Gastrocnemius medialis (tissue), 4 donors: ENCODE data around the gene SYT9.

Experiments
- POLR2A ChIP-seq, 2 donors: fragments of 450-650 bp; IDR thresholded peaks; one replicate each; pipeline ENCODE4 v1.6.1; 2017; ENCODE audit warnings: antibody characterized with exemption in 2 of 2, mild to moderate bottlenecking in 2 of 2, moderate library complexity in 2 of 2
- TF ChIP-seq, protein P1 (sequence below), 5 experiments: fragments of 450-650 bp in 3 of 5; fragments of 200-600 bp in 2 of 5; sonication (generic) in 2 of 5; IDR thresholded peaks in 4 of 5; conservative IDR thresholded peaks in 1 of 5; 1 replicate in 4 of 5; 2 replicates in 1 of 5; pipeline ENCODE4 v1.5.1; 2016 to 2019; ENCODE audit warnings: antibody characterized with exemption in 5 of 5, mild to moderate bottlenecking in 3 of 5, moderate library complexity in 3 of 5

GRCh38 chr11:7300281-7300680 is 48.6 kb downstream of the SYT9 start:
- TF ChIP-seq, protein P1, sequence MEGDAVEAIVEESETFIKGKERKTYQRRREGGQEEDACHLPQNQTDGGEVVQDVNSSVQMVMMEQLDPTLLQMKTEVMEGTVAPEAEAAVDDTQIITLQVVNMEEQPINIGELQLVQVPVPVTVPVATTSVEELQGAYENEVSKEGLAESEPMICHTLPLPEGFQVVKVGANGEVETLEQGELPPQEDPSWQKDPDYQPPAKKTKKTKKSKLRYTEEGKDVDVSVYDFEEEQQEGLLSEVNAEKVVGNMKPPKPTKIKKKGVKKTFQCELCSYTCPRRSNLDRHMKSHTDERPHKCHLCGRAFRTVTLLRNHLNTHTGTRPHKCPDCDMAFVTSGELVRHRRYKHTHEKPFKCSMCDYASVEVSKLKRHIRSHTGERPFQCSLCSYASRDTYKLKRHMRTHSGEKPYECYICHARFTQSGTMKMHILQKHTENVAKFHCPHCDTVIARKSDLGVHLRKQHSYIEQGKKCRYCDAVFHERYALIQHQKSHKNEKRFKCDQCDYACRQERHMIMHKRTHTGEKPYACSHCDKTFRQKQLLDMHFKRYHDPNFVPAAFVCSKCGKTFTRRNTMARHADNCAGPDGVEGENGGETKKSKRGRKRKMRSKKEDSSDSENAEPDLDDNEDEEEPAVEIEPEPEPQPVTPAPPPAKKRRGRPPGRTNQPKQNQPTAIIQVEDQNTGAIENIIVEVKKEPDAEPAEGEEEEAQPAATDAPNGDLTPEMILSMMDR (IDR thresholded peaks at IDR 0.05 in 4 of 5, conservative IDR thresholded peaks at IDR 0.05 in 1 of 5) = no peak
- TF ChIP-seq POLR2A (IDR thresholded peaks at IDR 0.05) = no peak
